AG09309 (cell line): ENCODE results near the gene ADARB1.

ENCODE experiments used
- DNase-seq: peaks from one replicate; pipeline ENCODE4 v3.0.0-alpha.2; 2010; ENCODE audit warnings: low read depth
- H3K4me3 ChIP-seq: 2 replicates; pipeline ENCODE4 v1.5.1; 2011; ENCODE audit warnings: mild to moderate bottlenecking, low read depth, low read length, moderate library complexity; ENCODE audit not compliant: control insufficient read depth
- CTCF ChIP-seq: IDR thresholded peaks from 2 replicates; pipeline ENCODE4 v1.5.1; 2011; ENCODE audit warnings: mild to moderate bottlenecking, low read depth, low read length, inconsistent platforms; ENCODE audit not compliant: insufficient read depth, control insufficient read depth; ENCODE audit errors: missing control alignments

ADARB1 gene

GRCh38 chr21:45146306-45146705, 71.9 kb downstream of the ADARB1 start:
- H3K4me3 ChIP-seq = no peak overlapping the region
- TF ChIP-seq CTCF = no peak
- DNase-seq = no peak

- H3K4me3 ChIP-seq = no peak overlapping the region
- no peak for DNase-seq
- no peak for TF ChIP-seq CTCF
Measured at GRCh38 chr21:45146801-45147200, 72.4 kb downstream of the ADARB1 start.

GRCh38 chr21:45147473-45148315, 73.3 kb downstream of the ADARB1 start:
- no peak for DNase-seq
- no peak overlapping the region for H3K4me3 ChIP-seq
- TF ChIP-seq CTCF = no peak

- H3K4me3 ChIP-seq = no peak overlapping the region
- no peak for DNase-seq
- TF ChIP-seq CTCF = no peak
Measured at GRCh38 chr21:45148316-45148990, 74.1 kb downstream of the ADARB1 start.

- DNase-seq = no peak
- no peak for TF ChIP-seq CTCF
- no peak overlapping the region for H3K4me3 ChIP-seq
Measured at GRCh38 chr21:45149021-45149420, 74.6 kb downstream of the ADARB1 start.

- TF ChIP-seq CTCF = no peak
- no peak for DNase-seq
- no peak overlapping the region for H3K4me3 ChIP-seq
Measured at GRCh38 chr21:45150638-45151131, 76.3 kb downstream of the ADARB1 start.
